GM08714 (cell line): ENCODE data around the gene LRRC71.

Experiments used
- H3K4me3 ChIP-seq: fragments of 200-500 bp; sonication (Bioruptor generic); 2 replicates; pipeline ENCODE4 v1.5.1; 2014; ENCODE audit warnings: mild to moderate bottlenecking, low read length, inconsistent platforms
- ZNF274 ChIP-seq: IDR thresholded peaks from 2 replicates; pipeline ENCODE4 v1.6.1; 2012; ENCODE audit warnings: mild to moderate bottlenecking, low read depth, low read length

LRRC71 gene

GRCh38 chr1:156885314-156885713 lies 35.1 kb upstream of the LRRC71 start:
- H3K4me3 ChIP-seq, result no peak overlapping the region
- TF ChIP-seq ZNF274, result no peak

GRCh38 chr1:156885880-156886355 lies 34.5 kb upstream of the LRRC71 start:
- no peak for TF ChIP-seq ZNF274
- no peak overlapping the region for H3K4me3 ChIP-seq

GRCh38 chr1:156886583-156887281 lies 33.7 kb upstream of the LRRC71 start:
- no peak overlapping the region for H3K4me3 ChIP-seq

GRCh38 chr1:156887317-156887716 lies 33.1 kb upstream of the LRRC71 start:
- no peak overlapping the region for H3K4me3 ChIP-seq
- no peak for TF ChIP-seq ZNF274

More at GRCh38 chr1:156886583-156887281, 33.7 kb upstream of the LRRC71 start:
- TF ChIP-seq ZNF274, result no peak

- TF ChIP-seq ZNF274, result no peak
Observed at GRCh38 chr1:156887734-156888133, 32.7 kb upstream of the LRRC71 start.

GRCh38 chr1:156889802-156890580 lies 30.4 kb upstream of the LRRC71 start:
- no peak for TF ChIP-seq ZNF274
- no peak overlapping the region for H3K4me3 ChIP-seq

More at GRCh38 chr1:156887734-156888133, 32.7 kb upstream of the LRRC71 start:
- no peak overlapping the region for H3K4me3 ChIP-seq

- no peak for TF ChIP-seq ZNF274
- H3K4me3 ChIP-seq, result no peak overlapping the region
Observed at GRCh38 chr1:156892190-156893047, 28.0 kb upstream of the LRRC71 start.

- TF ChIP-seq ZNF274, result no peak
- H3K4me3 ChIP-seq, result no peak within 1 kb of the TSS
Observed at GRCh38 chr1:156893048-156893953, 27.1 kb upstream of the LRRC71 start, which contains the start of gene PEAR1. TSS of gene PEAR1 (plus strand) at chr1:156893718. CDS start at chr1:156903927, 10,209 bp downstream.

- H3K4me3 ChIP-seq, result no peak overlapping the region
- no peak for TF ChIP-seq ZNF274
Observed at GRCh38 chr1:156894001-156894400, 26.4 kb upstream of the LRRC71 start.

- TF ChIP-seq ZNF274, result no peak
- H3K4me3 ChIP-seq, result no peak overlapping the region
Observed at GRCh38 chr1:156894711-156895454, 25.5 kb upstream of the LRRC71 start.

GRCh38 chr1:156895455-156895812 lies 25.0 kb upstream of the LRRC71 start:
- no peak for TF ChIP-seq ZNF274
- H3K4me3 ChIP-seq, result no peak overlapping the region

- TF ChIP-seq ZNF274, result no peak
- no peak overlapping the region for H3K4me3 ChIP-seq
Observed at GRCh38 chr1:156895927-156896326, 24.5 kb upstream of the LRRC71 start.

- TF ChIP-seq ZNF274, result no peak
- no peak overlapping the region for H3K4me3 ChIP-seq
Observed at GRCh38 chr1:156896490-156897033, 23.9 kb upstream of the LRRC71 start.
